Endothelial cell of umbilical vein (primary cell): ENCODE data around the gene PPAN. TPM values are rescaled to one million over a fixed set of nuclear protein-coding genes. Genes with fewer than 3 reads are reported as not detected.

Source experiments
- BruUV-seq: library from RNA; stranded (reverse); fragments of 400-500 nt; replicated peaks from 2 replicates; lab custom pipeline; 2021; lab: Mats Ljungman, UMichigan
- CTCF ChIA-PET: fragments of 300-600, 350-600 bp; sonication (Branson Sonifier 250); formaldehyde crosslinking; loops from one replicate; lab custom pipeline; 2021; ENCODE audit warnings: antibody characterized with exemption, inconsistent platforms; lab: Charles Lee
- POLR2A ChIA-PET: fragments of 300-600, 350-600 bp; sonication (Branson Sonifier 250); formaldehyde crosslinking; loops from one replicate; lab custom pipeline; 2021; ENCODE audit warnings: antibody characterized with exemption, inconsistent platforms; lab: Charles Lee
- DNase-seq: peaks from one replicate; pipeline ENCODE4 v3.0.0-alpha.2; 2011; ENCODE audit warnings: low read depth, low spot score
- FAIRE-seq: peaks from 2 replicates; lab custom pipeline; 2011; peaks lifted over from hg19 to GRCh38; lab: Jason Lieb, UNC
- H2AFZ ChIP-seq: 2 replicates; pipeline ENCODE4 v1.6.0; 2012; ENCODE audit warnings: low read depth, low read length, control low read depth, inconsistent platforms
- H3K27ac ChIP-seq: 2 replicates; pipeline ENCODE4 v1.5.1; 2011; ENCODE audit warnings: low read depth, mild to moderate bottlenecking, control low read depth, low read length, moderate library complexity; ENCODE audit not compliant: insufficient read depth
- H3K27me3 ChIP-seq, 2 experiments: 2 replicates each; pipeline versions ENCODE4 v1.6.0 to v1.6.1; 2011; ENCODE audit warnings: low read length in 2 of 2, mixed read lengths in 1 of 2; ENCODE audit not compliant: control insufficient read depth in 2 of 2, insufficient read depth in 2 of 2
- H3K36me3 ChIP-seq, 2 experiments: 2 replicates in 1 of 2; 3 replicates in 1 of 2; pipeline ENCODE4 v1.5.1; 2011; ENCODE audit warnings: low read length in 2 of 2, mild to moderate bottlenecking in 1 of 2, moderate library complexity in 1 of 2; ENCODE audit not compliant: control insufficient read depth in 2 of 2, insufficient read depth in 2 of 2; ENCODE audit errors: extremely low read depth in 1 of 2
- H3K4me1 ChIP-seq: 3 replicates; pipeline ENCODE4 v1.5.1; 2011; ENCODE audit warnings: mild to moderate bottlenecking, low read length; ENCODE audit not compliant: control insufficient read depth, insufficient read depth; ENCODE audit errors: extremely low read depth
- H3K4me2 ChIP-seq: 2 replicates; pipeline ENCODE4 v1.6.1; 2011; ENCODE audit warnings: low read length, control low read depth, mixed read lengths; ENCODE audit not compliant: insufficient read depth
- H3K4me3 ChIP-seq, 3 experiments: fragments of 200-600 bp in 1 of 3; sonication (generic), shearing (Covaris generic) in 1 of 3; replicated peaks in 1 of 3; 2 replicates each; pipeline ENCODE4 v1.5.1; 2011 to 2016; ENCODE audit warnings: control low read depth in 3 of 3, low read length in 3 of 3, mild to moderate bottlenecking in 2 of 3, inconsistent platforms in 1 of 3, low read depth in 1 of 3, moderate library complexity in 1 of 3; ENCODE audit not compliant: insufficient read depth in 1 of 3
- H3K79me2 ChIP-seq: 2 replicates; pipeline ENCODE4 v1.6.0; 2012; ENCODE audit warnings: low read length, inconsistent platforms; ENCODE audit not compliant: control insufficient read depth, insufficient read depth
- H3K9ac ChIP-seq: replicated peaks from 2 replicates; pipeline ENCODE3; 2011; ENCODE audit warnings: low read length, control low read depth; ENCODE audit not compliant: insufficient read depth; ENCODE audit errors: extremely low read depth
- H3K9me1 ChIP-seq: replicated peaks from 3 replicates; pipeline ENCODE4 v1.6.0; 2011; ENCODE audit warnings: mild to moderate bottlenecking, low read length; ENCODE audit not compliant: control insufficient read depth, insufficient read depth; ENCODE audit errors: extremely low read depth
- H3K9me3 ChIP-seq: replicated peaks from 2 replicates; pipeline ENCODE4 v1.5.1; 2012; ENCODE audit warnings: low read length, inconsistent platforms; ENCODE audit not compliant: control insufficient read depth, insufficient read depth
- H4K20me1 ChIP-seq: replicated peaks from 2 replicates; pipeline ENCODE3; 2011; ENCODE audit warnings: mild to moderate bottlenecking, low read length; ENCODE audit not compliant: control insufficient read depth, insufficient read depth; ENCODE audit errors: extremely low read depth
- CTCF ChIP-seq, 2 donors: IDR thresholded peaks; 1 replicate in 1 of 2; 2 replicates in 1 of 2; pipeline ENCODE4 v1.5.1; 2011; ENCODE audit warnings: low read length in 2 of 2, mild to moderate bottlenecking in 2 of 2, moderate library complexity in 2 of 2, control low read depth in 1 of 2, inconsistent platforms in 1 of 2, low read depth in 1 of 2; ENCODE audit not compliant: insufficient read depth in 1 of 2; ENCODE audit errors: extremely low read depth in 1 of 2
- EZH2 ChIP-seq: IDR thresholded peaks from 2 replicates; pipeline ENCODE4 v1.6.1; 2012; ENCODE audit warnings: borderline replicate concordance, low read depth, mild to moderate bottlenecking, moderate library complexity, low read length, inconsistent platforms; ENCODE audit not compliant: severe bottlenecking
- FOS ChIP-seq: IDR thresholded peaks from 2 replicates; pipeline ENCODE4 v1.6.1; 2011; ENCODE audit warnings: mild to moderate bottlenecking, low read length, moderate library complexity, borderline replicate concordance; ENCODE audit not compliant: insufficient read depth
- JUN ChIP-seq: IDR thresholded peaks from 2 replicates; pipeline ENCODE4 v1.6.1; 2011; ENCODE audit warnings: borderline replicate concordance, low read depth; ENCODE audit not compliant: insufficient read length, insufficient read depth
- MAX ChIP-seq: IDR thresholded peaks from 2 replicates; pipeline ENCODE4 v1.6.1; 2011; ENCODE audit not compliant: insufficient read depth, insufficient read length
- MYC ChIP-seq: IDR thresholded peaks from one replicate; pipeline ENCODE4 v1.6.1; 2011; ENCODE audit warnings: mild to moderate bottlenecking, low read depth, low read length
- POLR2A ChIP-seq: IDR thresholded peaks from 2 replicates; pipeline ENCODE4 v1.6.1; 2012; ENCODE audit warnings: low read depth, mild to moderate bottlenecking, control low read depth, low read length
- POLR2AphosphoS5 ChIP-seq: IDR thresholded peaks from 2 replicates; pipeline ENCODE4 v1.6.1; 2012; ENCODE audit warnings: low read depth, mild to moderate bottlenecking, control low read depth, low read length, moderate library complexity; ENCODE audit not compliant: insufficient read depth
- dilution Hi-C: fragments of 300-500 bp; cut with MboI; formaldehyde crosslinking; loops from one replicate; pipeline ENCODE4 v1.15.0; 2019; ENCODE audit warnings: low sequenced_read_pairs; ENCODE audit not compliant: extremely low pct_ligation_motif_present
- intact Hi-C: fragments of 100-400 bp; cut with micrococcal nuclease; formaldehyde crosslinking; loops from one replicate; pipeline ENCODE4 v1.10.0; 2022
- polyA plus RNA-seq, 4 experiments: library from polyadenylated mRNA; depleted of rRNA in 3 of 4; stranded (reverse) in 3 of 4; unstranded in 1 of 4; fragments of >200 nt; gene quantifications; 2 replicates each; pipeline versions ENCODE4 v1.2.1 to v1.2.3, GENCODE V29; 2011 to 2012; ENCODE audit warnings: missing spikeins in 1 of 4
- total RNA-seq: library from RNA; stranded (reverse); gene quantifications from 2 replicates; pipeline ENCODE4 v1.2.3, GENCODE V29; 2021

PPAN gene
- total and polyA plus RNA-seq, 2 donors (not counting 3 experiments of a cell fraction or from before 2014, with no cell fraction given): 27.6 to 51.6 TPM

GRCh38 chr19:10095948-10096614, 10.1 kb upstream of the PPAN start:
- FAIRE-seq (peak; percentile 91), DNase-seq (peak; percentile 91)
- ChIA-PET POLR2A (interaction anchor here (2.0 kb wide), 1 partner anchor 10 kb away, joined by 11 read pairs; the partner anchor contains the start of gene PPAN), CTCF (interaction anchor here (0.7 to 2.6 kb wide), 8 partner anchors 8 to 165 kb away, joined by 3 to 17 read pairs (median 6); partner anchors contain the start of gene PPAN)
- H3K79me2 ChIP-seq: no peaks in the 10 kb centered on the region
- H3K9me3 ChIP-seq: no peaks in the 10 kb centered on the region
- no peaks in the 10 kb centered on the region for H4K20me1 ChIP-seq
- dilution Hi-C loops: no loop called here
- H3K9me1 ChIP-seq: no peaks in the 10 kb centered on the region
- H3K4me1 ChIP-seq: peaks cover 3% of the 10 kb centered on the region
- no TSS peak for BruUV-seq
- peaks cover 0 to 3% of the 10 kb centered on the region in 2 experiments for H3K36me3 ChIP-seq
- intact Hi-C loops: loop anchor here (1.0 to 2.0 kb wide), 2 partner anchors 10 to 165 kb away; partner anchors contain the start of gene PPAN
- H3K9ac ChIP-seq: no peak overlapping the region
- peak overlapping the region; percentile 59 for H3K4me2 ChIP-seq
- H2AFZ ChIP-seq: peak overlapping the region; percentile 94
- H3K27ac ChIP-seq: no peak overlapping the region
- TF ChIP-seq JUN: no peak
- peak; percentile 47 for TF ChIP-seq MAX
- TF ChIP-seq FOS: no peak
- TF ChIP-seq POLR2A: peak; percentile 75
- TF ChIP-seq CTCF (IDR thresholded peaks at IDR 0.05; ENCODE audit: extremely low read depth in 1 of 2, insufficient read depth in 1 of 2, low read depth in 1 of 2, low read length in 2 of 2): no peak
- no peak for TF ChIP-seq MYC
- peak; percentile 82 for TF ChIP-seq POLR2AphosphoS5
- TF ChIP-seq EZH2: no peak
- peak overlapping the region in 1 of 3 experiments; percentile 35 for H3K4me3 ChIP-seq
- H3K27me3 ChIP-seq: peaks cover 0 to 3% of the 10 kb centered on the region in 2 experiments
